ENCODE results near the gene ADD1. TPM values are rescaled to one million over a fixed set of nuclear protein-coding genes. Genes with fewer than 3 reads are reported as not detected.

ADD1 gene
- total and polyA plus RNA-seq, 2 experiments from 2014 or later = 230 to 274 TPM

DNA sequence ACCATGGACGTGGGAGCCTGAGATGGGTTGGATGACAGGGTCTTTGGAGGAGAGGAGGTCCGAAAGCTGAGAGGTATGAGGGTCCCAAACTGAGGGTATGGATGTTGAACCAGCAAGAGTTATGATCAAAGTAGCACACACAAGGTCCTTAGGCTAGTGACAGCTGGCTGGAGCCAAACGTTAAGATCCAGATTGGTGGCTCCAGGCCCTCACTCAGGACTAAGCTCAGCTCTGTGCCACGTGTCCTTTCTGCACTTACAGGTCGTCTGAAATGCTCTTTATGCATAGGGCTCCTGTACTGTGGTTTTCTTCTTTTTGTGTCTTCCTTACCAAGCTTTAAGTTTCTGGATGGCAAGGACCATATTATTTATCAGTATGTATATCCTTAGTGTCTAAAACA lies 35.4 kb downstream of the ADD1 start:
- H3K4me1 ChIP-seq (ENCODE audit: low read depth) = no peaks in the 10 kb centered on the region
- no peak overlapping the region for H3K4me3 ChIP-seq
- H3K27ac ChIP-seq = no peak overlapping the region
- no peak for DNase-seq (ENCODE audit: low read depth in 1 of 2, low spot score in 1 of 2)
- H3K9me3 ChIP-seq (ENCODE audit: low read depth) = no peaks in the 10 kb centered on the region
- no peaks in the 10 kb centered on the region for H3K27me3 ChIP-seq
- H3K36me3 ChIP-seq = peaks cover 13% of the 10 kb centered on the region
- TF ChIP-seq, protein P1, sequence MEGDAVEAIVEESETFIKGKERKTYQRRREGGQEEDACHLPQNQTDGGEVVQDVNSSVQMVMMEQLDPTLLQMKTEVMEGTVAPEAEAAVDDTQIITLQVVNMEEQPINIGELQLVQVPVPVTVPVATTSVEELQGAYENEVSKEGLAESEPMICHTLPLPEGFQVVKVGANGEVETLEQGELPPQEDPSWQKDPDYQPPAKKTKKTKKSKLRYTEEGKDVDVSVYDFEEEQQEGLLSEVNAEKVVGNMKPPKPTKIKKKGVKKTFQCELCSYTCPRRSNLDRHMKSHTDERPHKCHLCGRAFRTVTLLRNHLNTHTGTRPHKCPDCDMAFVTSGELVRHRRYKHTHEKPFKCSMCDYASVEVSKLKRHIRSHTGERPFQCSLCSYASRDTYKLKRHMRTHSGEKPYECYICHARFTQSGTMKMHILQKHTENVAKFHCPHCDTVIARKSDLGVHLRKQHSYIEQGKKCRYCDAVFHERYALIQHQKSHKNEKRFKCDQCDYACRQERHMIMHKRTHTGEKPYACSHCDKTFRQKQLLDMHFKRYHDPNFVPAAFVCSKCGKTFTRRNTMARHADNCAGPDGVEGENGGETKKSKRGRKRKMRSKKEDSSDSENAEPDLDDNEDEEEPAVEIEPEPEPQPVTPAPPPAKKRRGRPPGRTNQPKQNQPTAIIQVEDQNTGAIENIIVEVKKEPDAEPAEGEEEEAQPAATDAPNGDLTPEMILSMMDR (IDR thresholded peaks at IDR 0.05; ENCODE audit: low read depth, low read length) = no peak

DNA sequence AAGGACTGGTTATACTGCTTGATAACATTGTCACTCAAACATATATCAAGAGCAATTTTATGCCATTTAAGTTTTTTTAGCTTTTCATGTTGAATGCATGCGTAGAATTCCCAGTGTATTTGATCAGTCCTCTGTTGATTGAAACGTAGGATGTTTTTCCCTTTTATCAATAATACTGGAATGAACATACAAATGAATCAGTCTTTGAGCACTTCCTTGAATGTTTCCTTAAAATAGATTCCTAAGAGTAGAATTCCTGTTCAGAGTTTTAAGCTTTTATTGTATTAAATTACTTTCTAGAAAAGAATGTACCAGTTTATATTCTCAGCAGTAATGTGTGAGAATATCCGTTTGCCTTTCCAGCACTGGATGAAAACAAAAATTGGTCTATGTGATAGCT lies 37.8 kb downstream of the ADD1 start:
- Histone ChIP-seq H3K4me1 (ENCODE audit: low read depth) (peaks cover 8% of the 10 kb centered on the region), H3K36me3 (peaks cover 24% of the 10 kb centered on the region), H3K9me3 (ENCODE audit: low read depth) (no peaks in the 10 kb centered on the region), H3K27ac (no peak overlapping the region), H3K27me3 (no peaks in the 10 kb centered on the region), H3K4me3 (no peak overlapping the region)
- no peak for DNase-seq (ENCODE audit: low read depth in 1 of 2, low spot score in 1 of 2)
- TF ChIP-seq, protein P1 (IDR thresholded peaks at IDR 0.05; ENCODE audit: low read depth, low read length) = no peak

DNA sequence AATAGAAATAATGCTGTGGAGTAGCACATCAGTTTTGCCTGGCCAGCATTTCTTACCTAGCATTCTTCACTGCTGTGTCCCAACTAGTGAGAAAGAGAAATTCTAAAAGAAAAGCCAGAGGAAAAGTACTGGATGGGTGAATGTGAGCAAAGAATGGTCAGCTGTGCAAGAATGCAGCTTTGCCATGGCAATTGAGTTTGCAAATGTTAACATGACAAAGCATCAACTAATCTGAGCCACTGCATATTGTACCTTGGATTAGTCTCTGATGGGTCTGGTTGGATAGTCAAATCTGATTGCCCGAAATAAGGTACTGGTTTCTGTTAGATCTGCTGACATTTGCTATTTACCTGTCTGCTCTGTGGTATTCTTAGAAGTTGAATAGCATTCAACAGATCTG lies 38.7 kb downstream of the ADD1 start:
- no peak overlapping the region for H3K27ac ChIP-seq
- H3K4me1 ChIP-seq (ENCODE audit: low read depth) = peaks cover 17% of the 10 kb centered on the region
- TF ChIP-seq, protein P1 (IDR thresholded peaks at IDR 0.05; ENCODE audit: low read depth, low read length) = no peak

DNA sequence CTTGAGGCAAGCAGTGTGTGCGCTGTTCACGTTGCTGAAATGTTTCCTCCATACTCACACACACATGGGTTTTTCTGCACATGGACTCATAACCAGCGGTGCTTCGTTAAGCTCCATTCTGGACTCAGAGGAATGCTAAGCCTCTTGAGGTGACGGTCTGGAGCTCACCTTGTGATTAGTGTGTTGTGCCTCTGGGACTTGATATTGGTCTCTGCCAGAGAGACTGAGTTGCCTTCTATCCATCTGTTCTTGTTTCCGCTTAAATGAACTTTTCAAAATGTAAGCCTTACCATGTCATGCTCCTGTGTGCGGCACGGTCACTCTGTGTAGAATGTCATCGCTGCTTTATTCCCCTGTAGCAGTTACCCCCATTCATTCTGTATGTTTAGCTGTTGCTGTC lies 42.5 kb downstream of the ADD1 start:
- Histone ChIP-seq H3K4me3 (no peak overlapping the region), H3K27me3 (no peaks in the 10 kb centered on the region), H3K9me3 (ENCODE audit: low read depth) (no peaks in the 10 kb centered on the region), H3K36me3 (peaks cover 20% of the 10 kb centered on the region), H3K4me1 (ENCODE audit: low read depth) (peaks cover 22% of the 10 kb centered on the region), H3K27ac (peak overlapping the region; percentile 58)
- TF ChIP-seq, protein P1 (IDR thresholded peaks at IDR 0.05; ENCODE audit: low read depth, low read length) = no peak
- peak in 1 of 2 donors; percentile 19 for DNase-seq (ENCODE audit: low read depth in 1 of 2, low spot score in 1 of 2)

More for the DNA sequence above, 38.7 kb downstream of the ADD1 start:
- no peak for DNase-seq (ENCODE audit: low read depth in 1 of 2, low spot score in 1 of 2)
- H3K36me3 ChIP-seq = peaks cover 24% of the 10 kb centered on the region
- no peak overlapping the region for H3K4me3 ChIP-seq
- H3K27me3 ChIP-seq = no peaks in the 10 kb centered on the region
- H3K9me3 ChIP-seq (ENCODE audit: low read depth) = no peaks in the 10 kb centered on the region

DNA sequence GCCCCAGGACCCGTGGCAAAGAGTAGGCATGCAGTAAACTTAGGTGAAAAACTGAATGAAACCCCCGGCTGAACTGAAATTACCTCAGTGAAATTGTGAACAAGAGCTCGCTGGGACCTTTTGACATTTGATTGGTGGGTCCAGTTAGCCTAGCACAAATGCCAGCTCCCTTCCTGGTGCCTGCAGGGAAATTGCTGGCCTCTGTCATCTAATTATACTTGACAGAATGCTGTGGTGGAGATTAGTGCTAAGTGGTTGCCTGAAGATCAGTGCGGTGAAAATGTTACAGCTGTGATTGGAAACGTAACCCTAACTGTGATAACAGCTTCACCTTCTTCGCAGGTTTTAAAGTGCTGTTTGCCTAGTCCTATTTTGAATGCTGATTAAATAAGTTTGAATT lies 43.0 kb downstream of the ADD1 start:
- H3K4me1 ChIP-seq (ENCODE audit: low read depth) = peaks cover 22% of the 10 kb centered on the region
- H3K27ac ChIP-seq = peak overlapping the region; percentile 58
- H3K9me3 ChIP-seq (ENCODE audit: low read depth) = no peaks in the 10 kb centered on the region
- DNase-seq (ENCODE audit: low read depth in 1 of 2, low spot score in 1 of 2) = peak in 1 of 2 donors; percentile 88
- TF ChIP-seq, protein P1 (IDR thresholded peaks at IDR 0.05; ENCODE audit: low read depth, low read length) = no peak
- no peaks in the 10 kb centered on the region for H3K27me3 ChIP-seq
- peak overlapping the region; percentile 9 for H3K4me3 ChIP-seq
- peaks cover 19% of the 10 kb centered on the region for H3K36me3 ChIP-seq

DNA sequence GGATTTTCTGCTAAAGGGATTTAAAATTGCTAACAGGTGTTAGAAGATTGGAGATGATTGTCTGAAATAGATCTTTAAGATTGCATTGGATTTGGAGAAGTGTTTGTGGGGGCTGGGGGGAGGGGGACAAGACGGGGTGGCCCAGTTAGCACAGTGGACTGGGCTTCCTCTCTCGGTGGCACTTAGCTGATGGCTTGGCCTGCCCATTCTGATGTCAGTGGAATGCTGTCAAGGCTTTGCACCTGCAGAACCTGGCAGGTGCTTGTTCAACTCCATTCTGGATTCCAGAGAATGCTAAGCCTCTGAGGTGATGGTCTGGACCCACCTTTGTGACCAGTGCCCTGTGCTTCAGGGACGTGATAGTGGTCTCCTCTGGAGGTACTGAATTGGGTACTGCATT lies 43.7 kb downstream of the ADD1 start:
- H3K27me3 ChIP-seq = no peaks in the 10 kb centered on the region
- TF ChIP-seq, protein P1 (IDR thresholded peaks at IDR 0.05; ENCODE audit: low read depth, low read length) = no peak
- peaks cover 22% of the 10 kb centered on the region for H3K4me1 ChIP-seq (ENCODE audit: low read depth)
- DNase-seq (ENCODE audit: low read depth in 1 of 2, low spot score in 1 of 2) = no peak
- H3K36me3 ChIP-seq = peaks cover 12% of the 10 kb centered on the region
- H3K4me3 ChIP-seq = no peak overlapping the region
- peak overlapping the region; percentile 58 for H3K27ac ChIP-seq
- H3K9me3 ChIP-seq (ENCODE audit: low read depth) = no peaks in the 10 kb centered on the region
